Uterus (tissue), 4 donors: ENCODE results near the gene MAP4K3. TPM values are rescaled to one million over a fixed set of nuclear protein-coding genes. Genes with fewer than 3 reads are reported as not detected.
A peak's percentile ranks its signal among the peaks of the same experiment; 100 is the strongest.
"Not testable (repeated sequence)": the region's sequence is repeated elsewhere in the genome, so short reads cannot be mapped to it uniquely, and the experiment has no call there.

Source experiments
- DNase-seq, 2 donors: peaks; one replicate each; pipeline ENCODE4 v3.0.0-alpha.2; 2019 to 2020
- H3K27ac ChIP-seq, 2 donors: fragments of 200-600 bp; sonication (generic); 1 replicate in 1 of 2; 2 replicates in 1 of 2; pipeline ENCODE4 v1.5.1; 2016 to 2018
- H3K27me3 ChIP-seq, 2 donors: fragments of 200-600 bp; sonication (generic); one replicate each; pipeline ENCODE4 v1.5.1; 2018 to 2019; ENCODE audit warnings: control low read depth in 1 of 2
- H3K36me3 ChIP-seq, 2 donors: fragments of 200-600 bp; sonication (generic); one replicate each; pipeline ENCODE4 v1.5.1; 2019; ENCODE audit warnings: control low read depth in 1 of 2
- H3K4me1 ChIP-seq, 2 donors: fragments of 200-600 bp; sonication (generic); one replicate each; pipeline ENCODE4 v1.5.1; 2018 to 2019; ENCODE audit warnings: control low read depth in 1 of 2
- H3K4me3 ChIP-seq, 2 donors: fragments of 200-600 bp; sonication (generic); 1 replicate in 1 of 2; 2 replicates in 1 of 2; pipeline ENCODE4 v1.5.1; 2018 to 2019; ENCODE audit warnings: mild to moderate bottlenecking in 1 of 2
- H3K9me3 ChIP-seq, 2 donors: fragments of 200-600 bp; sonication (generic); one replicate each; pipeline ENCODE4 v1.5.1; 2019; ENCODE audit warnings: control low read depth in 1 of 2
- CTCF ChIP-seq, 4 experiments: fragments of 200-600 bp in 2 of 4; fragments of 450-650 bp in 2 of 4; sonication (generic) in 2 of 4; IDR thresholded peaks; one replicate each; pipeline ENCODE4 v1.5.1; 2016 to 2019; ENCODE audit warnings: antibody characterized with exemption in 4 of 4, mild to moderate bottlenecking in 2 of 4, moderate library complexity in 1 of 4
- POLR2A ChIP-seq, 2 donors: fragments of 450-650 bp; IDR thresholded peaks; one replicate each; pipeline ENCODE4 v1.6.1; 2016; ENCODE audit warnings: antibody characterized with exemption in 2 of 2, mild to moderate bottlenecking in 1 of 2, moderate library complexity in 1 of 2
- intact Hi-C: fragments of 100-400 bp; cut with DNase I; formaldehyde crosslinking; loops from one replicate; pipeline ENCODE4 v1.15.1; 2023; ENCODE audit warnings: low total_unique reads
- total RNA-seq, 4 donors: library from RNA; depleted of rRNA in 3 of 4; stranded (reverse); fragments of >200 nt in 3 of 4; gene quantifications; one replicate each; pipeline versions ENCODE4 v1.1.0 to v1.2.4, GENCODE V29; 2014 to 2023
- donor health status: DM: yes; HTN: yes; CAD: no.

MAP4K3 gene
- total RNA-seq, 4 donors from 2014 or later = 31.5 to 110 (median 72.3) TPM

GRCh38 chr2:39252888-39253518 is 184.1 kb downstream of the MAP4K3 start:
- Histone ChIP-seq H3K4me3 (no peak overlapping the region), H3K36me3 (no peaks in the 10 kb centered on the region), H3K9me3 (no peaks in the 10 kb centered on the region), H3K27ac (no peak overlapping the region), H3K27me3 (no peaks in the 10 kb centered on the region), H3K4me1 (no peaks in the 10 kb centered on the region)
- TF ChIP-seq POLR2A (IDR thresholded peaks at IDR 0.05) (no peak), CTCF (IDR thresholded peaks at IDR 0.05) (no peak)
- intact Hi-C loops = no loop called here
- DNase-seq = no peak

DNA sequence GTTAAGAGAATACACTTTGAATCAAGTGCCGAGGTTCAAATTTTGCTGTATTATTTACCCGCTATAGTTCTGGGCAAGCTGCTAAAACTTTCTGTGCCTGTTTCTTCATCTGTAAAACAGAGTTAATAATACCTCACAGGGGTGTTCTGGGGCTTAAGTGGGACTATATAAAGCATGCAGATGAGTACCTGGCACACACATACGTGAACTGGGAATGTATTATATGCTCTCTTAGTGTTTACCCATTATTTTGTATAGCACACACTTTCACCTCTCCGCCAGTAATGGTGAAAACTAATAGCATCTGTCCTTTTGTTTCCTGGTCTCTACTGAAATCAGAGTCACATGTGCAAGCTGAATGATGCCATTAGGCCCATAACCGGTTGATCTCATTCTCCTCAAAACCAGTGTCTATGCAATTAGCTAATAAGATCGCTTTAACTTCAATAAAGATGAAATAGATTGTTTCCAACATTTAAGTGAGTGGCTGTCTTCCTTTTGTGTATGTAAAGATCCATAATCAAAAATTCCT is 189.5 kb downstream of the MAP4K3 start:
- Histone ChIP-seq H3K4me1 (no peaks in the 10 kb centered on the region), H3K36me3 (no peaks in the 10 kb centered on the region), H3K4me3 (no peak overlapping the region), H3K27me3 (no peaks in the 10 kb centered on the region), H3K27ac (no peak overlapping the region), H3K9me3 (no peaks in the 10 kb centered on the region)
- no peak for DNase-seq
- intact Hi-C loops = no loop called here
- no peak for TF ChIP-seq CTCF (IDR thresholded peaks at IDR 0.05)
- TF ChIP-seq POLR2A (IDR thresholded peaks at IDR 0.05) = no peak

GRCh38 chr2:39246382-39246980 is 190.6 kb downstream of the MAP4K3 start:
- intact Hi-C loops = no loop called here
- TF ChIP-seq POLR2A (IDR thresholded peaks at IDR 0.05) (no peak), CTCF (IDR thresholded peaks at IDR 0.05) (no peak)
- Histone ChIP-seq H3K9me3 (no peaks in the 10 kb centered on the region), H3K4me1 (no peaks in the 10 kb centered on the region), H3K4me3 (no peak overlapping the region), H3K27me3 (no peaks in the 10 kb centered on the region), H3K27ac (no peak overlapping the region), H3K36me3 (no peaks in the 10 kb centered on the region)
- DNase-seq = no peak

DNA sequence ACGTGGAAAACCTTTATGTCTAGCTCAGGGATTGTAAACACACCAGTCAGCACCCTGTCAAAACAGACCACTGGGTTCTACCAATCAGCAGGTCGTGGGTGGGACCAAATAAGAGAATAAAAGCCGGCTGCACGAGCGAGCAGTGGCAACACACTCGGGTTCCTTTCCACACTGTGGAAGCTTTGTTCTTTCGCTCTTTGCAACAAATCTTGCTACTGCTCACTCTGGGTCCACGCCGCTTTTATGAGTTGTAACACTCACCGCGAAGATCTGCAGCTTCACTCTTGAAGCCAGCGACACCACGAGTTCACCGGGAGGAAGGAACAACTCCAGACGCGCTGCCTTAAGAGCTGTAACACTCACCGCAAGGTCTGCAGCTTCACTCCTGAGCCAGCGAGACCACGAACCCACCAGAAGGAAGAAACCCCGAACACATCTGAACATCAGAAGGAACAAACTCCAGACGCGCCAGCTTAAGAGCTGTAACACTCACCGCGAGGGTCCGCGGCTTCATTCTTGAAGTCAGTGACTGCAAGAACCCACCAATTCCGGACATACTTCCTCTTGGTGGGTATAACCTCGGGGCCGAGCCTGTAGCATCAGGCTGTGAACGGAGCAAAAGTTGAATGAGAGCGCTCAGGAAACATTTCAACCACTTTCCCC is 192.0 kb downstream of the MAP4K3 start:
- intact Hi-C loops = not testable (repeated sequence)

GRCh38 chr2:39244241-39244862 is 192.7 kb downstream of the MAP4K3 start:
- H3K27me3 ChIP-seq, H3K4me1 ChIP-seq, intact Hi-C loops, DNase-seq, H3K27ac ChIP-seq, H3K36me3 ChIP-seq, H3K9me3 ChIP-seq: not testable (repeated sequence)
- H3K4me3 ChIP-seq = peak overlapping the region in 1 of 2 donors; percentile 11

More for the DNA sequence above, 192.0 kb downstream of the MAP4K3 start:
- H3K27ac ChIP-seq, DNase-seq, H3K9me3 ChIP-seq, H3K27me3 ChIP-seq, H3K36me3 ChIP-seq, H3K4me1 ChIP-seq, H3K4me3 ChIP-seq: not testable (repeated sequence)
